GM10248 (cell line): ENCODE data around the gene CSRP1.
"Not testable (repeated sequence)": the region's sequence is repeated elsewhere in the genome, so short reads cannot be mapped to it uniquely, and the experiment has no call there.

Source experiments
- CTCF ChIA-PET: fragments of 300-600 bp; sonication (Branson Sonifier 250); formaldehyde crosslinking; extraction: SDS; loops from one replicate; lab custom pipeline; 2021; ENCODE audit warnings: antibody characterized with exemption; lab: Yijun Ruan, JAX
- POLR2A ChIA-PET: fragments of 350-650 bp; sonication (Branson Sonifier 250); formaldehyde crosslinking; extraction: SDS; loops from one replicate; lab custom pipeline; 2020; ENCODE audit warnings: antibody characterized with exemption; lab: Yijun Ruan, JAX
- DNase-seq: peaks from one replicate; pipeline ENCODE4 v3.0.0; 2012; ENCODE audit errors: extremely low spot score
- TF ChIP-seq, protein P1 (sequence below): IDR thresholded peaks from 2 replicates; pipeline ENCODE4 v1.5.1; 2012; ENCODE audit warnings: mild to moderate bottlenecking, low read depth; ENCODE audit errors: extremely low read depth, missing control alignments, control extremely low read depth

CSRP1 gene

DNA sequence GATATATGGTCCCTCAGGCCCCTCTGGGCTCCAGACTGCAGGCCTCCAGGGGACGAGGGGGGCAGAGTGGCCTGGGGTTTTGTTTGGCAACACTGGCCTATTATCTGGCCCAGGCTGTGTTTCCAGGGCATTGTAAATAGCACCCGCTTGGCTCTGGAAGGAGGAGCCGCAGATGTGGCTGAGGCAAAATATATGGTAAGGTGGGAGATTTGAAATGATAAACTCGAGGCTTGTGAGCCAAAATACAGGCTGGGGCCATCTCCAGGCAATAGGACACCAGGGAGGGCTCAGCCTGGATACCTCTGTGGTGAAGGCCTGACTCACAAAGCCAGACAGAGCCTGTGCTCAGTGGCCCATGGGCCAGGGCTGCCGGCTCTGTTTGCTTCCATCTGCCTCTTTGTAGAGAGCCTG is 46.0 kb upstream of the CSRP1 start:
- ChIA-PET CTCF (interaction anchor here (0.9 to 1.3 kb wide), 4 partner anchors 10 to 157 kb away, joined by 3 to 4 read pairs (median 3); no protein-coding TSS in a partner anchor), POLR2A (no interaction called here)
- DNase-seq: no peak
- TF ChIP-seq, protein P1, sequence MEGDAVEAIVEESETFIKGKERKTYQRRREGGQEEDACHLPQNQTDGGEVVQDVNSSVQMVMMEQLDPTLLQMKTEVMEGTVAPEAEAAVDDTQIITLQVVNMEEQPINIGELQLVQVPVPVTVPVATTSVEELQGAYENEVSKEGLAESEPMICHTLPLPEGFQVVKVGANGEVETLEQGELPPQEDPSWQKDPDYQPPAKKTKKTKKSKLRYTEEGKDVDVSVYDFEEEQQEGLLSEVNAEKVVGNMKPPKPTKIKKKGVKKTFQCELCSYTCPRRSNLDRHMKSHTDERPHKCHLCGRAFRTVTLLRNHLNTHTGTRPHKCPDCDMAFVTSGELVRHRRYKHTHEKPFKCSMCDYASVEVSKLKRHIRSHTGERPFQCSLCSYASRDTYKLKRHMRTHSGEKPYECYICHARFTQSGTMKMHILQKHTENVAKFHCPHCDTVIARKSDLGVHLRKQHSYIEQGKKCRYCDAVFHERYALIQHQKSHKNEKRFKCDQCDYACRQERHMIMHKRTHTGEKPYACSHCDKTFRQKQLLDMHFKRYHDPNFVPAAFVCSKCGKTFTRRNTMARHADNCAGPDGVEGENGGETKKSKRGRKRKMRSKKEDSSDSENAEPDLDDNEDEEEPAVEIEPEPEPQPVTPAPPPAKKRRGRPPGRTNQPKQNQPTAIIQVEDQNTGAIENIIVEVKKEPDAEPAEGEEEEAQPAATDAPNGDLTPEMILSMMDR: no peak

DNA sequence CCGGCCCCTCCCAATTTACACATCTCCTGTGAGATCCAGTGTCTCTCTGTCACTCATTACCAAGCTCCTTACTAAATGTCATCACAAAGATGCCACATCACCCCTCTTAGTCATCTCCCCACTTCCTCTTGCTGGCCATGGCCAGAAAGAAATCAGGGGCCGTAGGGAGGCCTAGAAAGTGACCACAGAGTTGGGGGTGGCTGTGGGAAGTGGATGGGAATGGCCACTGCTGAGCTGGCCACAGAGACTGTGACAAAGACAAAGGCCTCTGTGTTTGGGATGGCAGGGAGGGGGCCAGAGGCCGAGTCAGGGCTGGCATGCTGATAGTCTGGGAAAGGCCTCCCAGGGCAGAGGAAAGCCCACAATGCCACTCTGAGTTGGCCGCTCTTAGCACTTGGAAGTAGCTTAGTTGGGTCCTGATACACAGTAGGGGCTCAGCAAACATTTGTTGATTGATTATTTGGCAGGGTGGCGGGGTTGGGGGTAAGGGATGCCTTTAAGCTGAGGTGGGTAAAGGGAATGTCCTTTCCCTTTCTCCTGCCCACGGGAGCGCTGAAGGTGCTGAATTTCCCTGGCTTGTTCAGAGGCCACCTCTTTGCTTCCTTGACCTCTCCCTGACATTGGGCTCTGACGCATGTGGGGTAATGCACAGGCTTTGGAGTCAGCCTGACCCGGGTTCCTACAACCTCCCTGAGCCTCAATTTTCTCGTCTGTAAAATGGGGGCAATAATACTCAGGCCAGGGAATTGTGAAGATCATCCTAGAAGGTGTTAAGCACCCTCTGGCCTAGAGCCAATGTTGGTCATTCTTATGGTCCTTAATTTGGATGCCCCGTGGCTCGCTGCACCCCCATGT is 45.2 kb upstream of the CSRP1 start:
- ChIA-PET POLR2A (no interaction called here), CTCF (interaction anchor here (0.8 to 1.9 kb wide), 6 partner anchors 7 to 22 kb away, joined by 3 to 5 read pairs (median 4); no protein-coding TSS in a partner anchor)
- TF ChIP-seq, protein P1: no peak
- no peak for DNase-seq

DNA sequence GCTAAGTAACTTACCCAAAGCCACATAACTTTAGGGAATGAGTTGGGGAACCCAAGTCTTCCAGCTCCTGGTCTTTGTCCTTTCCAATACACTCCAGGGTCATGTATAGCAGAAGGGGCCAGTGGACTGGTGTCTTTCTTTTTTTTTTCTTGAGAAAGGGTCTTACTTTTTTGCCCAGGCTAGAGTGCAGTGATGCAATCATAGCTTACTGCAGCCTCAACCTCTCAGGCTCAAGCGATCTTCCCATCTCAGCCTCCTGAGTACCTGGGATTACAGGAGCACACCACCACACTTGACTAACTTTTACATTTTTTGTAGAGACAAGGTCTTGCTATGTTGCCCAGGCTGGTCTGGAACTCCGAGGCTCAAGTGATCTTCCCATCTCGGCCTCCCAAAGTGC is 44.2 kb upstream of the CSRP1 start:
- ChIA-PET CTCF (interaction anchor here (0.8 to 1.9 kb wide), 7 partner anchors 8 to 23 kb away, joined by 3 to 9 read pairs (median 4); no protein-coding TSS in a partner anchor), POLR2A (no interaction called here)
- TF ChIP-seq, protein P1: no peak
- no peak for DNase-seq

DNA sequence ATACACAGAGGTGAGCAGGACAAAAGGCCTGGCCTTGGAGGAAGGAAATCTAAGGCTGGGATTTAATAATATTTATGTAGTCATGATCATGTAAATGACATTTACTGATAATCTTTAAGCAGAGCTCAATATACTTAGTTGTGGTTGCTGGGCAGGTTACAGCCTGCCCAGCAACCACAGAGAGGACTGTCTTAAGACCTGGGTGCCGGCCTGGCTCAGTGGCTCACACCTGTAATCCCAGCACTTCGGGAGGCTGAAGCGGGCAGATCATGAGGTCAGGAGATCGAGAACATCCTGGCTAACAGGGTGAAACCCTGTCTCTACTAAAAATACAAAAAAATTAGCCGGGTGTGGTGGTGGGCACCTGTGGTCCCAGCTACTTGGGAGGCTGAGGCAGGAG is 42.6 kb upstream of the CSRP1 start:
- POLR2A ChIA-PET, DNase-seq: not testable (repeated sequence)
- CTCF ChIA-PET: interaction anchor here (1.3 to 1.7 kb wide), 2 partner anchors 10 to 155 kb away, joined by 3 to 9 read pairs; no protein-coding TSS in a partner anchor

DNA sequence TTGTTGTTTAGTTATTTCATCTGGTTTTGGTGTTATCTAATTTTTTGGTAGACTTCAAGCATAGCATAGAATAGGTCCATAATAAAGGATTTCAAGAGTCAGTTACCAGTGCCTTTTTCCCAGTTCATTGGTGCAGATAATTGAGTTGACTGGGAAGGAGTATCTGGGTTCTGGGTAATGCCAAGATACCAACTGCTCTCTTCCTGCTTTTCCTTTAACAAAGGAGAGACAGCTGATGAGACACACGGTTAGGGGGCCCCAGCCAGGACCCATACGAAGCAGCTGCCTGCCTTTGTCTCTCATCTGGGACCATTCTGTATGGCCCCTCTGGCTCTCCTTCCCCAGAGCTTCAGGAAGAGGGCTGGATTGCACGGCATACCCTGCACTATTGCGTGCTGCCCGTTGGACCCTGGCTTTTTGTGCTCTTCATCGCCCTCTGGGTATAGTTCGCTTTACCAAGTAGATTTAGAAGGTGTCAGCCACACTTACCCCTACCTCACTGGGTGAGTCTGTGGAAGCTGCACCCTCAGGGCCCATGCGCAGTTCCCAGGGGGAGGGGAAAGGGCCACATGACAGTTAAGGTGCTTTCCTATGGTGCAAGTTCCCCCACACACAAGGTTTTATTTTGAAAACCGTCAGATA is 39.0 kb upstream of the CSRP1 start:
- ChIA-PET POLR2A (no interaction called here), CTCF (interaction anchor here (1.2 to 9.8 kb wide), 4 partner anchors 9 to 163 kb away, joined by 3 to 63 read pairs (median 6); no protein-coding TSS in a partner anchor)
- TF ChIP-seq, protein P1: no peak
- DNase-seq: no peak

DNA sequence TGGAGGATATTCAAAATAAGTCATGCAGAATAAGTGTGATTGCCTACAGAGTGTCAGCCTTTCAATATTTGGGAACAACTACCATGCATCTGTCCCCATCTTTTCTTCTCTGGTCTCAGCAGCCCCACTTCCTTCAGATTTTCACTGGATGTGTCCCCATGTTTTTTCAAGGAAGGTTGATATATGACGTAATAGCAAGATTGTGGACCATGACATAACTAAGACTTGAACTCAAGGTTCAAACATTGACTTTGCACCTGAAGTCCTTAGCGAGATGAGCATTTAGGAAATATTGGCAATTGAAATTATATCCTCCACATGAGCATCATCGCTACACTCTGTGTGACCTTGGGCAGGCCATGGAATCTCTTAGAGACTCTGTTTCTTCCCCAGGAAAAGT is 37.8 kb upstream of the CSRP1 start:
- POLR2A ChIA-PET: no interaction called here
- DNase-seq: no peak
- CTCF ChIA-PET: interaction anchor here (1.0 to 9.8 kb wide), 7 partner anchors 9 to 248 kb away, joined by 3 to 63 read pairs (median 7); no protein-coding TSS in a partner anchor
- TF ChIP-seq, protein P1: no peak
